HG03439 (cell line): ENCODE measurements around the gene USP24.

Experiments
- ATAC-seq: cut with Tn5 transposase; IDR thresholded peaks from one replicate; pipeline ENCODE4 v1.9.1; 2021; ENCODE audit warnings: mild to moderate bottlenecking, moderate library complexity; ENCODE audit not compliant: unreplicated experiment

The USP24 gene

DNA sequence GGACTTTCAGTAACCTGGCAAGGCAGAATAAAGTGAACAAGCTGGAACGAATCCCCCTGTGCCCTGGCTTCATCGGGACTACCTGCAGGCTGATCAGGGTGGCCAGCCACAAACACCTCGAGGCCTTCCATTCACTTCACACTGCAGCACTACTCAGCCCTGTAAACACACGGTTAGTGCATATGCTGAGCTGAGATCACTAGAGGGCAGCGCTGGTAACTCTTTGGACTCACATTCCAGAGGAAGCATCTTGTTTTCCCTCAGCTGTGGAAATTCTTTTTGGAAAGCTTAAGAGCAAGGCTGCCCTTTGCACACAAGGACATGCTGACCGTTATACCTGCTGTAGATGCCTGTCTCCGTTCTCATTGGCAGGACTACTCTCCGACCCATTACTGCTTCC is 143.7 kb downstream of the USP24 start:
- ATAC-seq = no peak

DNA sequence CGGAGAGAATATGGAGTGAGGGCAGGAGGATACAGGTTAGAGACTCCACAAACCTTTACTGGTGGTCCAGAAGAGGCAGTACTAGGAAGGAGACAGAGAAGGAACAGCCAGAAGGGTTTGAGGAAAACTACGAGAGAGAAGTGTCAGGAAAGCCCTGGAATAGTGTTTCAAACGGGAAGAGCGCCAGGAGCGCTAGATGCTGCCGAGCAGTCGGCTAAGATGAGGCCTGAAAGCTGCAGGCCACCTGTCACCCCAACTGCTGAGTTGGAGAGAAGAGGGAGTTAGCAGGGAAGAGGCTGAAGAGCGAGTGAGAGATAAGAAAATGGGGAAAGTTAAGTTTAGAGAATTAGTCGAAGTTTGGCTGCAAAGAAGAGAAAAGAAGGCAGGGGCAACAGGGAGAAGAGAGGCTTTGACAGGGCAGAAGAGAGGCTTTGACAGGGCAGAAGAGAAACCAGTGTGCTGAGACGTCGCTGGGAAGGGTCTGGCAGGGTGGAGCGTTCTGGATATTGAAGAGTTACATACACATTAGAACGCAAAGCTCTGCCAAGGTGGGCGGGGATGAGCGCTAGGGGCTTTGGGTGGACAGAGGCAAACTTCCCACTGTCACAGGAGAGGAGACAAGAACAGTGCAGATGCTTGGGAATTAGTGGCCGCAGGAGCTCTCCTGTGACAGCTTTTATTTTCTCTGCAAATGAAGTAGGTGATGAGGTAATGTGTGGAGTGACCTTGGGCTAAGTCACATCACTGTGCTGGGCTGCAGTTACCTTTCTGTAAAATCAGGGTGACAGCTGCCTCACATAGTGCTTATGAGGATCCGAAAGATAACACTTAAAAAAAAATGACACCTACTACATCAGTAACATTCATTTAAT is 144.6 kb downstream of the USP24 start:
- ATAC-seq = no peak

DNA sequence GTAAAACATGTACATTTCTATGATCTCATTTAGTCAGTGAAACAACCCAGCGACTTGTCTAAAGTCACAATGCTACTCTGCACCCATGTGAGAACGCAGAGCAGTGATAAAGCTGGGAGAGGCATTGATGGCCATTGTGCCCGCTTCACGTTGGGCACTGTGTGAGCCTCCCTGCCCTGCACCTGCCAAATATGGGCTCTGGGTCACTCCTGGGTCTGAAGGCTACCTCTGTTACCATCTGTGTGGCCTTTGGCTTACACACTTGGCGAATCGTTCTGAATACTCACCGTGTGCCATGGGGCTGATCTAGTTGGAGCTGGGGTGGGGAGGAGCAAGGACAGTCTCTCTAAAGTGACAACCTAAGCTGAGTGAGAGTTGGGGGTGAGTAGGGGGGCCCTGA is 145.9 kb downstream of the USP24 start:
- ATAC-seq = no peak

DNA sequence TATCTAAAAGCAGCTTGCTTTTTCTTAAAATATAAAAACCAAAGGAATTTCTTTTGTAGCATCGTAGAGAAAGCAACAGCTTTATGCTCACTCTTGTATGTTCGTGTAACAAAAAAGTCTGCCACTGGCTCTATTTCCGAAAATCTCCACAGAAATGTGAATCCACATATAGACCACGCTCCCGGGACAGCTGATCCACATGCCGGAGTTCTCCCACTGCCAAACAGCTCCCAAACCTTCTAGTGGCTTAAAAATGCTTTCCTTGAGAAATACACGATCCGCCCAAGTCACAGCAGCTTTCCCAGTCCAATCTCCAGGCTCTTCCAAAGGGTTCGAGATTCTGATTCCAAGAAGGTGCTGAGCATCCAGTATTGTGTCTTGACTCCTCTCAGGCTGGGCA is 146.5 kb downstream of the USP24 start:
- ATAC-seq = no peak

DNA sequence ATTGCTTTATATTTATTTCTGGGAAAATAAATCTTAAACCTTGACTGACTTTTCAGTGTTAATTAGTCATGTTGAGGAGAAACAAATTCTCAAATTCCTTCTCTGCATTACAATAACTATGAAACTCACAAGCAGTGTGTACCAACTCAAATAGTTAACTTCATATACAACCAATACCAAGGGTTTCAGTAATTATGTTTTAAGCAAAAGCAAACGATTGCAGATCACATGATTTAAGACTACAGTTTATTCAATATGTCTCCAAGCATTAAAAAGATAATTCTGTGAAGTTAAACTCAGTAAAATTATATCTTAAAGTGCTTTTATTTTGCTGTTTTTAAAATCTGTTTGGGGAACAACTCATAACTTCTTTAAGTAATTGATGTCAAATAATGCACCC is 147.2 kb downstream of the USP24 start:
- no peak for ATAC-seq

DNA sequence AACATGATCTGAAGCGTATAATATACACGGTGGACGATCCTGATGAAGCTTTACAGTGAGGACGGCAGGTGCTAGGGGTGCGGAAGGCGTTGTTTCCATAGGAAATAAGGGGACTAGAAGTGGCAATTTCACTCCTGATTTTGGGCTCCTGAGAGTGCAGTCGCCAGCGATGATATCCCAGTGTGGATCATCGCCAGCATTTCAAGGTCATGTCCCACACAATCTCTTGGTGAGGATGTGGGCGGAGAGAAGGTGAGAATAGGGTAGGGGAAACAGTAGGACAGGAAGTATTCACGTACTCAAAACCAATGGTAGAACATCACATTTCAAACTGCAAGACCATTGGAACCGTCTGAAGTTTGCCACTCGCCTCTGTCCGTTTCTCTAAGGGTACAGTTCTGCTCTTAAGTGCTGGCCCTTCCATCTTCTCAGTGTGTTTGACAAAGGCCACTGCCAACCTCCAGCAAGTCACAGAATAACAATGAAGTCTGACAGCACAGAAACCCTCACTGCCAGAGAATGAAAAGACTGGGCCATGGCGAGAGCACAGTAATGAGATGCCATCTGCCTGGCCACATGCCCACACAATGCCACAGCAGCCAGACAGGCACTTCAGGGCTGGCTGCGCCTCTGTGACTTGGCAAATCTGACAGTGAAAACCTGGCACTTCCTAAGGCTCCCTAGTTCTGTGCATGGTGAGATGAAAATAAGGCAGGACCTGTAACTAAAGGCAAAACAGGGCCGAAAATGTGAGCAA is 148.0 kb downstream of the USP24 start:
- no peak for ATAC-seq

DNA sequence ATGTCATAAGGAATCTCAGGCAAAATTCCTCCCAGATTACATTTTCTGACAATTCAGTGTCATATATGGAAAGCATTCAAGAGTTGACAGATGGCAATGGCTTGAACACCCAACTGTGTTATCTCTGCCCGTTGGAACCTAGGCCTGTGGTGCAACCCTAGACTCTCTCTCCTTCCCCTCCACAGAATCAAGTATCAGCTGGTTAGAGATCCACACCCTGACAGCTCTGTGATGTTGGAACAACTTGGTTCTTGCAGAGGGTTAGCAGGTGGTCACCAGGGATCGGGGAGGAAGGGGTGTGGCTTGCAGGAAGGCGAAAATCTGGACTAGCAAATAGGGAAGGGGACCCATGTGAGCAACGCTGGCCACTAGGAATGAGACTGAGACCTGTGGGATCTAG is 149.5 kb downstream of the USP24 start:
- no peak for ATAC-seq

DNA sequence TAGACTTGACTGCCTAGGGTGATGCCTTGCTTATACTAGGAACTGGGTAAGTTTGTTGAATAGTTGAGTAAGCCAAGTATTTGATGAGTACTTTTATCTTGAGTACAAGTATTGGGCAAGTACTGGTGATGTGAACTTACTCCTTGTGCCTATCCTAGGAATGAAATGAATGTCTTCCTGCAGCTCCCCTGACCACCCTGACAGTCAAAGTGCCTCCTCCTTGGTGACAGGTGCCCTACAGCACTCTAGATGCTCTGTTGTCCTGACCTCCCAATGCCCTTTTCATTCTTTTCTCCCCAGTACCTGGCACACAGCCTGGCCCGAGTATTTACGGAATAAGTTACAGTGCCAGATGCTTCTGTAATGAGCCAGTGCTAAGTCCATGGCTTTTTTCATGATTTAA is 150.3 kb downstream of the USP24 start:
- no peak for ATAC-seq

DNA sequence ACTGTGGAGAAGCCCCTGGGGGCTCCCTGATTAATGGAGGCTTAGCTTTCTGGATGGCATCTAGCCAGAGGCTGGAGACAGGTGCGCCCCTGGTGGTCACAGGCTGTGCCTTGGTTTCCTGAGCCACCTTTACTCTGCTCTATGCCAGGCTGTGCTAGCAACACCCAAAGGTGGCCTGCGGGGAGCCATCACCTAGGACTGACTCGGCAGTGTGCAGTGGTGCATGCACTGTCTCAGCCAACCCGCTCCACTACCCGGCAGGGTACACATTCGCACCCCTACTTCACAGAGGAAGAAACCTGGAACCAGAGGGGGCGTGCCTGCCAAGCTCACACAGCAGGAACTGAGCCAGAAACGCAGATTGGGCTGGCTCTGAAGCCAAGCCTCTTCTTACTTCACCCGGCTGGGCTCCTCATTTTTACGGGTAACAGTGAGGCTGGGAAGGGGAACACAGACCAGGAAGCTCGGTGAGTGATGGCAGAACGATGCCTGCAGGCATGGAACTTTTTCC is 151.0 kb downstream of the USP24 start:
- peak; percentile 79 for ATAC-seq

DNA sequence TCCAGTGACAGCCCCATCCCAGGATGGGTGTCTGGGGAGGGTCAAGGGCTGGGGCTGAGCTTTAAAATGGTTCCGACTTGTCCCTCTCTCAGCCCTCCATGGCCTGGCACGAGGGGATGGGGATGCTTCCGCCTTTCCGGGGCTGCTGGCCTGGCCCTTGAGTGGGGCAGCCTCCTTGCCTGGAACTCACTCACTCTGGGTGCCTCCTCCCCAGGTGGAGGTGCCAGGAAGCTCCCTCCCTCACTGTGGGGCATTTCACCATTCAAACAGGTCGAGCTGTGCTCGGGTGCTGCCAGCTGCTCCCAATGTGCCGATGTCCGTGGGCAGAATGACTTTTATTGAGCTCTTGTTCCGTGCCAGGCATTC is 151.6 kb downstream of the USP24 start:
- ATAC-seq = no peak

DNA sequence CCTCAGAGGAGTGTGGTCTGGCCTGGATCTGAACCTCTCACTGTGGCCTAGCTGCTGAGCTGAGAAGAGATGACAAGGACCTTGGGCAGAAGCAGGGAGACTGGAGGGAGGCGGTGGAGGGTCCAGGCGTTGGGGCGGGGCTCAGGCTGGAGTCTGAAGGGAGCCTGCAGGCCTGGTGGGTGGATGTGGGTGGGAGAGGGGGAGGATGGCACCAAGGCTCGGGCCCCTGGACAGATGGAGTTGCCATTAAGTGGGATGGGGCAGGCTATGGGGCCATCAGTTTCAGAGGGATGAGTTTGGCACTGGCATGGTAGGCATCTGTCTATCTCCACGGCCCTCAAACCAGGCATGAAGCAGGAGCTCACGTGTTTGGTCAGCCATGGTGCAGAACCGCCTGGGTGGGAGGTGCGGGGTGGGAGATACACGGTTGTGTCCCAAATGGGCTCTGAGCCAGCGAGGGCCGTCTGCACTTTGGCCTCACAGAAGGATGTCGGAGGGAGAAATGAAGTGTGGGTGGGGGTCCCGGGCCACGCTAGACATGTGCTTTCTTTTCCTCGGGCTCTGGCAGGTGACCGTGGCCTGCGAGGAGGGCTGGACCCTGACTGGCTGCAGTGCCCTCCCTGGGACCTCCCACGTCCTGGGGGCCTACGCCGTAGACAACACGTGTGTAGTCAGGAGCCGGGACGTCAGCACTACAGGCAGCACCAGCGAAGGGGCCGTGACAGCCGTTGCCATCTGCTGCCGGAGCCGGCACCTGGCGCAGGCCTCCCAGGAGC is 152.2 kb downstream of the USP24 start:
- no peak for ATAC-seq

DNA sequence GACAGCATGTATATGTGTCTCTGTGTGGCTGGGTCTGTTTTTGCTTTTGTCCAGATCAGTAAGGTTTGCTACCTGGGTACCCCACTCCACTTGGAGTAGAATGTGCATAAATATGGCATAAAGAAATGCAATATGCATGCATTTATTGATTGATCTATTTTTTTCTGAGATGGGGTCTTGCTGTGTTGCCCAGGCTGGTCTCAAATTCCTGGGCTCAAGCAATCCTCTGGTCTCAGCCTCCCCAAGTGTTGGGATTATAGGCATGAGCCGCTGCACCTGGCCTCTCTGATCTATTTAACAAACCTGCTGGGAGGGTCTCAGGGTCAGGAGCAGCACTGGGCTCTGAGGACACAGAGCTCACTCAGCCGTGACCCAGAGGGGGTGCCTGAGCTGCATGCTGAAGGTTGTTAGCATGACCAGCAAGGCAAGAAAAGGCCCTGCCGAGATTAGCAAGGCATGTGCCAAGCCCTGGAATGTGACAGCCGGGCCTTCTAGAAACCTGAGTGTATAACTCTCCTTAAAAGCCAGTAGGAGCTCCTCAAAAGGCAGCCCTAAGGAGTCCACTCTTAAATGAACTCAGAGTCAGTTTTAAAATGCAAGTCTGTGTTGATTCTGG is 153.3 kb downstream of the USP24 start:
- no peak for ATAC-seq

DNA sequence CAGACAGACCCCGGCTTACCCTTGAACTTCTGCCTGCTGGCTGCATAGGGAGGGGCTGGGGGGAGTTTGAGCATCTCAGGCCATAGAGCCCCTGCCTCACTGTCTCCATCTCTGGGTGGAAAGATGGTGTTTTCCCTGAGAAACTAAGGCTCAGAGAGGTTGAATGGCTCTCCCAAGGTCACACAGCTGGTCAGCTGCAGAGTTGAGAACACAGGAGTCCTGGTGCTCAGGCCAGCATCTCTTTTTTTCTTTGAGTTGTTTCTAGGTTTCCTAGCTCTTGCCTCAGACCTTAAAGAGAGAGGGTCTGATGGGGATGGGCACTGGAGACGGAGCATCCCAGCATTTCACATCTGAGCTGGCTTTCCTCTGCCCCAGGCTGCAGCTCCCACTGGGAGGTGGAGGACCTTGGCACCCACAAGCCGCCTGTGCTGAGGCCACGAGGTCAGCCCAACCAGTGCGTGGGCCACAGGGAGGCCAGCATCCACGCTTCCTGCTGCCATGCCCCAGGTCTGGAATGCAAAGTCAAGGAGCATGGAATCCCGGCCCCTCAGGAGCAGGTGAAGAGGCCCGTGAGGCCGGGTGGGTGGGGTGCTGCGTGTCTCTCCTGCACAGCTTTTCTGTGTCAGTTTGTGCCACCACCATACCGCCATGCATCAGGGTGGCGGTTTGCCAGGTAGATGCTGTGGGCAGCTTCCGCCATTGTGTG is 154.0 kb downstream of the USP24 start:
- ATAC-seq = no peak

DNA sequence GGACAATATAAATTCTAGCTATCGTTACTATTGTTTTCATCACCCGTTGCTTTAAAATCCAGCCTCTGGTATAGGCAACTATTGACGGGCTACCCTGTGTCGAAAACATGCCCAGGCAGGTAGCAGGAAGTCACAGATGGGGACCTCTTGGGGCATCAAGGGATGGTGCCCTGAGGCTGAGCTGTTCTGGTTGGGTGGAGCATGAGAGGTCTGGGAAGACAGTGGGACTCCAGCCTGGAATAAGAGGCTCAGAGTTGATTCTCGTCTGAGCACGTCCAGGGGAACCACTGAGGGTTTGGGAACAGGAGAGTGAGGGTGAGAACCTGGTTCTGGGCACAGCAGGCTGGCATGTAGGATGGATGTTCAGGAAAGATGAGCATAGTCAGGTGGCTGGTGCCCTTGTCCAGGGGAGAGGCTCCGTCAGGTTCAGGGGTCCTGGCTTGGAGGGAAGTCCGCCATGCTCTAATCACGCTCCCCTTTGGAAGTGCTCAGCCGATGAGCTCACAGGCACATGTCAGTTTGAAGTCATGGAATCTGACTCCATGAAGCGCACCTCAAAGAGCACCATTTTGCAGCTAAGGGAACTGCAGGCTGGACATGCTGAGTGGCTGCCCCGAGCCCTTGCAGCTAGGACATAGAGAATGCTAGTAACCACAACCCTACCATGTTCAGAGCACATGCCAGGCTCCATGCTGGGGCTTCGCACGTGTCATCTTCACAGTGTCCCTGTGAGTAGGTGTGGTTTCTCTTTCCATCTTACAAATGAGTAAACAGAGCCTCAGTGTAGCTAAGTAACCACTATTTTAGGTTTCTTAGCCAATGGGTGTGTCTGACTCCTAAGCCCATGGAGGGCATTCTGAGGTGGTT is 154.8 kb downstream of the USP24 start:
- no peak for ATAC-seq

DNA sequence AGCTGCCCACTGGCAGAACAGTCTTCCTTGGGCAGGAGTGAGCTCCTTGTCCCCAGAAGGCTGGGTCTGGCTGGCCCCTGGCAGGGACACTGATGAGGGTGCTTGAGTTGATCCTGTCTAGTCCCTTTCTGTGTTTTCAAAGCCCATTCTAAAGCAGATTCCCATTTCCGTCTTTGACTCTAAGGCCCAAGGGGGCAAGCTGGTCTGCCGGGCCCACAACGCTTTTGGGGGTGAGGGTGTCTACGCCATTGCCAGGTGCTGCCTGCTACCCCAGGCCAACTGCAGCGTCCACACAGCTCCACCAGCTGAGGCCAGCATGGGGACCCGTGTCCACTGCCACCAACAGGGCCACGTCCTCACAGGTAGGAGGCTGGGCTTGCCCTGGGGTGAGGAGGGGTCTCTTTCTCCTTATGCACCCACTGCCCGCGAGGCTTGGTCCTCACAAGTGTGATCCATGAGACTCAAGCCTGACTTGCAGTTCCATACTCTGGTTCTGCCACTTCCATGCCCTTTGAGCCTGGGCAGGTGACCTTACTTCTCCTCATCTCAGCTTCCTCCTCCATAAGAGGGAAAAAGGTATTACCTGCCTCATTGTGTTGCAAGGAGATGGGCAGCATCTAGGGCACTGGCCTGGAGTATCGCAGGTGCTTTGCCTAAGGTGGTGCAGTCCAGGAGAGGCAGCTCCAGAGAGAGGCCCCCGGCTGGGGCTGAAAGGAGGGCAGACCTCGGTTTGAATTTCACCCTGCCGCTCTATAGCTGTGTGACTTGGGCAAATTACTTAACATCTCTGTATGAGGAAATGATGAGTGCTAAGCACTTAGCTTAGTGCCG is 155.6 kb downstream of the USP24 start:
- ATAC-seq = no peak

DNA sequence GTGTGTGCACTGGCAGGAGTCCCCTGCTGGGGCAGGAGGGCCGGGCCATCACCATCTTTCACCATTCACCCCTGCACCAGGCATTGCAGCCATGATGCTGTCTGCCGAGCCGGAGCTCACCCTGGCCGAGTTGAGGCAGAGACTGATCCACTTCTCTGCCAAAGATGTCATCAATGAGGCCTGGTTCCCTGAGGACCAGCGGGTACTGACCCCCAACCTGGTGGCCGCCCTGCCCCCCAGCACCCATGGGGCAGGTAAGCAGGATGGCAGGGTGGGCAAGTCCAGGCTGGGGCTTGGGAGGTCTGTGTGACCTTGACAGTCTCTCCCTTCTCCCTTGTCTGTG is 157.2 kb downstream of the USP24 start:
- no peak for ATAC-seq

DNA sequence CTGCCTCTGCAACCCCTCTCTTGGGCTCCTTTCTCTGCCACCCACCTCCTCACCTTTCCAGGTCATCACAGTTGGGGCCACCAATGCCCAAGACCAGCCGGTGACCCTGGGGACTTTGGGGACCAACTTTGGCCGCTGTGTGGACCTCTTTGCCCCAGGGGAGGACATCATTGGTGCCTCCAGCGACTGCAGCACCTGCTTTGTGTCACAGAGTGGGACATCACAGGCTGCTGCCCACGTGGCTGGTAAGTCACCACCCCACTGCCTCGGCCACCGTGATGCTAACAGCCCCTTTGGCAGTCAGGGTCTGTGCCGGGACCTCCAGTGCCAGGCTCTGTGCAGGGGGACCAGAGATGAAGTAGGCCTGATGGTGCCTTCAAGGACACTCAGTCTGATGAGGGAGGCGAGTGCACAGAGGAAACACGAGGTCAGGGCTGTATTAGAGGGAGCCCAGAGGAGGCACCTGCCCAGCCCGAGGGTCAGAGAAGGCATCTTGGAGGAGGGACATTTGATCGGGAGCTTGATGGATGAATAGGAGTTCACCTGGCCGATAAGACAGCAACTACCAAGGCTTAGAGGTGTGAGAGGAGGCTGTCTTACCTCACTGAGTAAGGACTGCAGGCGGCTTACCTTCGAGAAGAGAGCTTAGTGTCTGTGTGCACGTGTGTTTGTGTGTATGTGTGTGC is 157.8 kb downstream of the USP24 start:
- no peak for ATAC-seq

DNA sequence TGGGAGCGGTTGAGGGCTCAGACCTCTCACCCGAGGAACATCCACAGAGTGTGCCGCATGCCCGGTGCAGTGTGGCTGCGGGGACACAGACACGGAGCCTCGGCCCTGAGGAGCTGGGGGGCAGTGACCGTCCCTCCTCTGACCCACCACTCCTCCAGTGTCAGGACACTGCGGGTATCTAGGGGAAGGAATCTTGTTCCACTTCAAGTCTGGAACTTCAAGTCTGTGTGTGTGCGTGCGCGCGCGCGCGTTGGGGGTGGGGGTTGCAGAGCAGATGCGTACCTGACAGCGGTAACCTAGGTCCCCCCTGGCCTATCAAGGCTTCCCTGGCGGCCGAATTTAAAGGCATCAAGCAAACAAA is 158.6 kb downstream of the USP24 start:
- ATAC-seq = no peak
